Lung (tissue), 12 donors: ENCODE measurements around the gene LUC7L. TPM values are rescaled to one million over a fixed set of nuclear protein-coding genes. Genes with fewer than 3 reads are reported as not detected.
"Not testable (repeated sequence)": the region's sequence is repeated elsewhere in the genome, so short reads cannot be mapped to it uniquely, and the experiment has no call there.

Experiments used
- ATAC-seq: fragments of 200-7000 bp; cut with Tn5 transposase; one replicate; pipeline ENCODE4 v1.9.1; 2020; ENCODE audit warnings: moderate number of reproducible peaks; ENCODE audit not compliant: insufficient read depth, low FRiP score
- DNase-seq, 3 donors: peaks; one replicate each; pipeline ENCODE4 v3.0.0-alpha.2; 2013 to 2017
- H3K27ac ChIP-seq, 2 donors: one replicate each; pipeline ENCODE4 v1.5.1; 2013; ENCODE audit warnings: mild to moderate bottlenecking in 2 of 2, moderate library complexity in 2 of 2, control low read depth in 1 of 2, inconsistent platforms in 1 of 2, low read depth in 1 of 2, low read length in 1 of 2
- H3K27me3 ChIP-seq, 3 donors: one replicate each; pipeline ENCODE4 v1.5.1; 2013; ENCODE audit warnings: low read length in 2 of 3; ENCODE audit not compliant: control insufficient read depth in 3 of 3, insufficient read depth in 3 of 3
- H3K36me3 ChIP-seq, 4 donors: one replicate each; pipeline ENCODE4 v1.5.1; 2013; ENCODE audit warnings: low read length in 4 of 4, mild to moderate bottlenecking in 1 of 4, moderate library complexity in 1 of 4; ENCODE audit not compliant: control insufficient read depth in 4 of 4, insufficient read depth in 4 of 4
- H3K4me1 ChIP-seq, 5 donors: one replicate each; pipeline ENCODE4 v1.5.1; 2013; ENCODE audit warnings: low read length in 5 of 5, mild to moderate bottlenecking in 2 of 5, moderate library complexity in 1 of 5; ENCODE audit not compliant: control insufficient read depth in 5 of 5, insufficient read depth in 5 of 5
- H3K4me3 ChIP-seq: one replicate; pipeline ENCODE4 v1.5.1; 2013; ENCODE audit warnings: mild to moderate bottlenecking, control low read depth, moderate library complexity
- H3K9ac ChIP-seq, 2 donors: one replicate each; pipeline ENCODE4 v1.5.1; 2013; ENCODE audit warnings: low read length in 2 of 2, control low read depth in 1 of 2; ENCODE audit not compliant: insufficient read depth in 1 of 2
- H3K9me3 ChIP-seq, 4 donors: one replicate each; pipeline ENCODE4 v1.5.1; 2013; ENCODE audit warnings: low read length in 3 of 4, mild to moderate bottlenecking in 1 of 4, moderate library complexity in 1 of 4; ENCODE audit not compliant: control insufficient read depth in 4 of 4, insufficient read depth in 3 of 4
- CTCF ChIP-seq: IDR thresholded peaks from 2 replicates; pipeline ENCODE4 v1.5.1; 2012; ENCODE audit warnings: mild to moderate bottlenecking; ENCODE audit errors: control extremely low read depth, extremely low read depth
- WGBS, 2 donors: extraction: QIAGEN DNeasy Blood & Tissue Kit; methylation state at CpG; one replicate each; pipeline ENCODE4 v1.1.7; 2013; 5-methylcytosine and 5-hydroxymethylcytosine counted together
- polyA plus RNA-seq, 2 donors: library from polyadenylated mRNA; stranded (reverse); fragments of 200-250 nt; gene quantifications; one replicate each; pipeline ENCODE4 v1.2.1, GENCODE V29; 2013
- total RNA-seq, 2 donors: library from RNA; depleted of rRNA in 1 of 2; stranded (reverse); fragments of >200 nt in 1 of 2; gene quantifications; one replicate each; pipeline ENCODE4 v1.2.1, GENCODE V29; 2014 to 2021
- donor health status: control.
- donor health status: control.
- donor health status: Bipolar disorder and iron deficiency.
- donor health status: healthy.
- donor health status: DM: yes; HTN: yes; CAD: no.

LUC7L gene
- total and polyA plus RNA-seq, 4 donors: 35.2 to 115 (median 80.8) TPM

- peaks cover 0 to 10% (median 0%) of the 10 kb centered on the region in 3 donors for H3K27me3 ChIP-seq
- no peak overlapping the region for H3K27ac ChIP-seq
- peaks cover 0 to 16% (median 9%) of the 10 kb centered on the region in 4 donors for H3K36me3 ChIP-seq
- no peak overlapping the region for H3K4me3 ChIP-seq
- ATAC-seq (no peak), DNase-seq (no peak)
- no peak overlapping the region for H3K9ac ChIP-seq
- TF ChIP-seq CTCF: no peak
- WGBS, 2 donors: 70 to 82% methylated on average over 40 of the region's 40 CpGs
- H3K4me1 ChIP-seq: peaks cover 0 to 5% (median 0%) of the 10 kb centered on the region in 5 donors
- no peaks in the 10 kb centered on the region for H3K9me3 ChIP-seq
Observed at GRCh38 chr16:268141-269053, 39.1 kb upstream of the LUC7L start.

- not testable (repeated sequence) for H3K9ac ChIP-seq, DNase-seq, H3K27me3 ChIP-seq, H3K27ac ChIP-seq, H3K4me1 ChIP-seq, H3K9me3 ChIP-seq, H3K4me3 ChIP-seq, ATAC-seq
- 86 to 88% methylated on average over 17 of the region's 17 CpGs for WGBS, 2 donors
- peaks cover 0 to 19% (median 9%) of the 10 kb centered on the region in 4 donors for H3K36me3 ChIP-seq
Observed at GRCh38 chr16:267562-267961, 38.3 kb upstream of the LUC7L start.

- no peaks in the 10 kb centered on the region for H3K27me3 ChIP-seq
- H3K9ac ChIP-seq: no peak overlapping the region
- H3K4me3 ChIP-seq: no peak overlapping the region
- H3K36me3 ChIP-seq: peaks cover 0 to 29% (median 9%) of the 10 kb centered on the region in 4 donors
- 78 to 88% methylated on average over 24 to 25 of the region's 25 CpGs for whole genome bisulfite sequencing, 2 donors
- DNase-seq (no peak), ATAC-seq (no peak)
- peaks cover 0 to 5% (median 0%) of the 10 kb centered on the region in 5 donors for H3K4me1 ChIP-seq
- TF ChIP-seq CTCF: no peak
- H3K27ac ChIP-seq: no peak overlapping the region
- H3K9me3 ChIP-seq: no peaks in the 10 kb centered on the region
Observed at GRCh38 chr16:266258-267164, 37.3 kb upstream of the LUC7L start.

DNA sequence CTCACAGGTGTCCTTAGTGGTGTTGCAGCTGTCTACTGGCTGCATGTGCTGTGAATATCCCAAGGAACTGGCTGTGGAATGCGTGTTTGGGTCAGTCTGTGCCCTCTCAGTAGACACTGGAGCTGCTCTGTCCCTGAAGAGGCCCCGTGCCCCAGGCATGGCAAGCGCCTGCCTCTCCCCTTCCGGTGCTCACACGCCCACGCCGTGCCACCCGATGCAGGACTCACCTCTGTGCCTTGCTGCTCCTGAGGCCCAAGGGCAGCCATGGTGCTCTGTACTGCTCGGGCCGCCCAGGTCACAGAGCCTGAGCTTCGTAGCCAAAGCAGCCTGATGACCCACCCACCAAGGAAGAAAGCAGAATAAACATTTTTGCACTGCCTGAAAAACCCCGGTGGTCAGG lies 36.5 kb upstream of the LUC7L start:
- WGBS, 2 donors: 70 to 74% methylated on average over 12 of the region's 12 CpGs
- Histone ChIP-seq H3K27ac (no peak overlapping the region), H3K4me3 (no peak overlapping the region), H3K9me3 (no peaks in the 10 kb centered on the region), H3K4me1 (peaks cover 0 to 5% (median 0%) of the 10 kb centered on the region in 5 donors), H3K9ac (no peak overlapping the region), H3K36me3 (peaks cover 0 to 37% (median 9%) of the 10 kb centered on the region in 4 donors), H3K27me3 (no peaks in the 10 kb centered on the region)
- DNase-seq (no peak), ATAC-seq (no peak)
- no peak for TF ChIP-seq CTCF
